Endothelial cell of umbilical vein (primary cell): ENCODE data around the gene SEMG1. TPM values are rescaled to one million over a fixed set of nuclear protein-coding genes. Genes with fewer than 3 reads are reported as not detected.

Experiments used
- BruUV-seq: library from RNA; stranded (reverse); fragments of 400-500 nt; replicated peaks from 2 replicates; lab custom pipeline; 2021; lab: Mats Ljungman, UMichigan
- CTCF ChIA-PET: fragments of 300-600, 350-600 bp; sonication (Branson Sonifier 250); formaldehyde crosslinking; loops from one replicate; lab custom pipeline; 2021; ENCODE audit warnings: antibody characterized with exemption, inconsistent platforms; lab: Charles Lee
- POLR2A ChIA-PET: fragments of 300-600, 350-600 bp; sonication (Branson Sonifier 250); formaldehyde crosslinking; loops from one replicate; lab custom pipeline; 2021; ENCODE audit warnings: antibody characterized with exemption, inconsistent platforms; lab: Charles Lee
- DNase-seq: peaks from one replicate; pipeline ENCODE4 v3.0.0-alpha.2; 2011; ENCODE audit warnings: low read depth, low spot score
- FAIRE-seq: peaks from 2 replicates; lab custom pipeline; 2011; peaks lifted over from hg19 to GRCh38; lab: Jason Lieb, UNC
- H2AFZ ChIP-seq: 2 replicates; pipeline ENCODE4 v1.6.0; 2012; ENCODE audit warnings: low read depth, low read length, control low read depth, inconsistent platforms
- H3K27ac ChIP-seq: 2 replicates; pipeline ENCODE4 v1.5.1; 2011; ENCODE audit warnings: low read depth, mild to moderate bottlenecking, control low read depth, low read length, moderate library complexity; ENCODE audit not compliant: insufficient read depth
- H3K27me3 ChIP-seq, 2 experiments: 2 replicates each; pipeline versions ENCODE4 v1.6.0 to v1.6.1; 2011; ENCODE audit warnings: low read length in 2 of 2, mixed read lengths in 1 of 2; ENCODE audit not compliant: control insufficient read depth in 2 of 2, insufficient read depth in 2 of 2
- H3K36me3 ChIP-seq, 2 experiments: 2 replicates in 1 of 2; 3 replicates in 1 of 2; pipeline ENCODE4 v1.5.1; 2011; ENCODE audit warnings: low read length in 2 of 2, mild to moderate bottlenecking in 1 of 2, moderate library complexity in 1 of 2; ENCODE audit not compliant: control insufficient read depth in 2 of 2, insufficient read depth in 2 of 2; ENCODE audit errors: extremely low read depth in 1 of 2
- H3K4me1 ChIP-seq: 3 replicates; pipeline ENCODE4 v1.5.1; 2011; ENCODE audit warnings: mild to moderate bottlenecking, low read length; ENCODE audit not compliant: control insufficient read depth, insufficient read depth; ENCODE audit errors: extremely low read depth
- H3K4me2 ChIP-seq: 2 replicates; pipeline ENCODE4 v1.6.1; 2011; ENCODE audit warnings: low read length, control low read depth, mixed read lengths; ENCODE audit not compliant: insufficient read depth
- H3K4me3 ChIP-seq, 3 experiments: fragments of 200-600 bp in 1 of 3; sonication (generic), shearing (Covaris generic) in 1 of 3; replicated peaks in 1 of 3; 2 replicates each; pipeline ENCODE4 v1.5.1; 2011 to 2016; ENCODE audit warnings: control low read depth in 3 of 3, low read length in 3 of 3, mild to moderate bottlenecking in 2 of 3, inconsistent platforms in 1 of 3, low read depth in 1 of 3, moderate library complexity in 1 of 3; ENCODE audit not compliant: insufficient read depth in 1 of 3
- H3K79me2 ChIP-seq: 2 replicates; pipeline ENCODE4 v1.6.0; 2012; ENCODE audit warnings: low read length, inconsistent platforms; ENCODE audit not compliant: control insufficient read depth, insufficient read depth
- H3K9ac ChIP-seq: replicated peaks from 2 replicates; pipeline ENCODE3; 2011; ENCODE audit warnings: low read length, control low read depth; ENCODE audit not compliant: insufficient read depth; ENCODE audit errors: extremely low read depth
- H3K9me1 ChIP-seq: replicated peaks from 3 replicates; pipeline ENCODE4 v1.6.0; 2011; ENCODE audit warnings: mild to moderate bottlenecking, low read length; ENCODE audit not compliant: control insufficient read depth, insufficient read depth; ENCODE audit errors: extremely low read depth
- H3K9me3 ChIP-seq: replicated peaks from 2 replicates; pipeline ENCODE4 v1.5.1; 2012; ENCODE audit warnings: low read length, inconsistent platforms; ENCODE audit not compliant: control insufficient read depth, insufficient read depth
- H4K20me1 ChIP-seq: replicated peaks from 2 replicates; pipeline ENCODE3; 2011; ENCODE audit warnings: mild to moderate bottlenecking, low read length; ENCODE audit not compliant: control insufficient read depth, insufficient read depth; ENCODE audit errors: extremely low read depth
- EZH2 ChIP-seq: IDR thresholded peaks from 2 replicates; pipeline ENCODE4 v1.6.1; 2012; ENCODE audit warnings: borderline replicate concordance, low read depth, mild to moderate bottlenecking, moderate library complexity, low read length, inconsistent platforms; ENCODE audit not compliant: severe bottlenecking
- FOS ChIP-seq: IDR thresholded peaks from 2 replicates; pipeline ENCODE4 v1.6.1; 2011; ENCODE audit warnings: mild to moderate bottlenecking, low read length, moderate library complexity, borderline replicate concordance; ENCODE audit not compliant: insufficient read depth
- GATA2 ChIP-seq: IDR thresholded peaks from 2 replicates; pipeline ENCODE4 v1.7.0; 2011; ENCODE audit warnings: low read depth, mild to moderate bottlenecking, moderate library complexity, mixed read lengths, low read length; ENCODE audit not compliant: insufficient read length, insufficient read depth
- JUN ChIP-seq: IDR thresholded peaks from 2 replicates; pipeline ENCODE4 v1.6.1; 2011; ENCODE audit warnings: borderline replicate concordance, low read depth; ENCODE audit not compliant: insufficient read length, insufficient read depth
- MYC ChIP-seq: IDR thresholded peaks from one replicate; pipeline ENCODE4 v1.6.1; 2011; ENCODE audit warnings: mild to moderate bottlenecking, low read depth, low read length
- POLR2A ChIP-seq: IDR thresholded peaks from 2 replicates; pipeline ENCODE4 v1.6.1; 2012; ENCODE audit warnings: low read depth, mild to moderate bottlenecking, control low read depth, low read length
- POLR2AphosphoS5 ChIP-seq: IDR thresholded peaks from 2 replicates; pipeline ENCODE4 v1.6.1; 2012; ENCODE audit warnings: low read depth, mild to moderate bottlenecking, control low read depth, low read length, moderate library complexity; ENCODE audit not compliant: insufficient read depth
- dilution Hi-C: fragments of 300-500 bp; cut with MboI; formaldehyde crosslinking; loops from one replicate; pipeline ENCODE4 v1.15.0; 2019; ENCODE audit warnings: low sequenced_read_pairs; ENCODE audit not compliant: extremely low pct_ligation_motif_present
- intact Hi-C: fragments of 100-400 bp; cut with micrococcal nuclease; formaldehyde crosslinking; loops from one replicate; pipeline ENCODE4 v1.10.0; 2022
- polyA plus RNA-seq, 4 experiments: library from polyadenylated mRNA; depleted of rRNA in 3 of 4; stranded (reverse) in 3 of 4; unstranded in 1 of 4; fragments of >200 nt; gene quantifications; 2 replicates each; pipeline versions ENCODE4 v1.2.1 to v1.2.3, GENCODE V29; 2011 to 2012; ENCODE audit warnings: missing spikeins in 1 of 4
- total RNA-seq: library from RNA; stranded (reverse); gene quantifications from 2 replicates; pipeline ENCODE4 v1.2.3, GENCODE V29; 2021
- TF ChIP-seq, protein P1 (sequence below), 2 donors: IDR thresholded peaks; 1 replicate in 1 of 2; 2 replicates in 1 of 2; pipeline ENCODE4 v1.5.1; 2011; ENCODE audit warnings: low read length in 2 of 2, mild to moderate bottlenecking in 2 of 2, moderate library complexity in 2 of 2, control low read depth in 1 of 2, inconsistent platforms in 1 of 2, low read depth in 1 of 2; ENCODE audit not compliant: insufficient read depth in 1 of 2; ENCODE audit errors: extremely low read depth in 1 of 2
- TF ChIP-seq, protein P2 (sequence below): IDR thresholded peaks from 2 replicates; pipeline ENCODE4 v1.6.1; 2011; ENCODE audit not compliant: insufficient read depth, insufficient read length

Gene SEMG1
- total and polyA plus RNA-seq, 2 donors (not counting 3 experiments of a cell fraction or from before 2014, with no cell fraction given): not detected

DNA sequence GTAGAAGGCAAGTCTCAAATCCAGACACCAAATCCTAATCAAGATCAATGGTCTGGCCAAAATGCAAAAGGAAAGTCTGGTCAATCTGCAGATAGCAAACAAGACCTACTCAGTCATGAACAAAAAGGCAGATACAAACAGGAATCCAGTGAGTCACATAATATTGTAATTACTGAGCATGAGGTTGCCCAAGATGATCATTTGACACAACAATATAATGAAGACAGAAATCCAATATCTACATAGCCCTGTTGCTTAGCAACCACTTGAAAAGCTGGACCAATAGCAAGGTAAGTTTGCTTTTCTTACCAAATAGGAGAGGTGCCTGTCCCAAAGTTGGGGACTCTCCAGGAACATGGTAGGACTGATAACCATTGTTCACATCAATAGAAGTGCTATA is 16.3 kb downstream of the SEMG1 start:
- Histone ChIP-seq H3K9ac (no peak overlapping the region), H2AFZ (no peak overlapping the region), H3K36me3 (no peaks in the 10 kb centered on the region), H3K27me3 (peaks cover 0 to 3% of the 10 kb centered on the region in 2 experiments), H3K9me1 (no peaks in the 10 kb centered on the region), H3K4me2 (no peak overlapping the region), H3K4me3 (no peak overlapping the region), H3K4me1 (no peaks in the 10 kb centered on the region), H4K20me1 (no peaks in the 10 kb centered on the region), H3K79me2 (no peaks in the 10 kb centered on the region), H3K27ac (no peak overlapping the region), H3K9me3 (no peaks in the 10 kb centered on the region)
- dilution Hi-C loops (no loop called here), intact Hi-C loops (no loop called here)
- FAIRE-seq: no peak
- ChIA-PET CTCF (no interaction called here), POLR2A (no interaction called here)
- no peak for DNase-seq
- BruUV-seq: no TSS peak
- no peak for TF ChIP-seq MYC
- TF ChIP-seq FOS: no peak
- TF ChIP-seq, protein P1, sequence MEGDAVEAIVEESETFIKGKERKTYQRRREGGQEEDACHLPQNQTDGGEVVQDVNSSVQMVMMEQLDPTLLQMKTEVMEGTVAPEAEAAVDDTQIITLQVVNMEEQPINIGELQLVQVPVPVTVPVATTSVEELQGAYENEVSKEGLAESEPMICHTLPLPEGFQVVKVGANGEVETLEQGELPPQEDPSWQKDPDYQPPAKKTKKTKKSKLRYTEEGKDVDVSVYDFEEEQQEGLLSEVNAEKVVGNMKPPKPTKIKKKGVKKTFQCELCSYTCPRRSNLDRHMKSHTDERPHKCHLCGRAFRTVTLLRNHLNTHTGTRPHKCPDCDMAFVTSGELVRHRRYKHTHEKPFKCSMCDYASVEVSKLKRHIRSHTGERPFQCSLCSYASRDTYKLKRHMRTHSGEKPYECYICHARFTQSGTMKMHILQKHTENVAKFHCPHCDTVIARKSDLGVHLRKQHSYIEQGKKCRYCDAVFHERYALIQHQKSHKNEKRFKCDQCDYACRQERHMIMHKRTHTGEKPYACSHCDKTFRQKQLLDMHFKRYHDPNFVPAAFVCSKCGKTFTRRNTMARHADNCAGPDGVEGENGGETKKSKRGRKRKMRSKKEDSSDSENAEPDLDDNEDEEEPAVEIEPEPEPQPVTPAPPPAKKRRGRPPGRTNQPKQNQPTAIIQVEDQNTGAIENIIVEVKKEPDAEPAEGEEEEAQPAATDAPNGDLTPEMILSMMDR (IDR thresholded peaks at IDR 0.05; ENCODE audit: extremely low read depth in 1 of 2, insufficient read depth in 1 of 2, low read depth in 1 of 2, low read length in 2 of 2): no peak
- no peak for TF ChIP-seq JUN
- TF ChIP-seq POLR2A: no peak
- no peak for TF ChIP-seq EZH2
- TF ChIP-seq, protein P2, sequence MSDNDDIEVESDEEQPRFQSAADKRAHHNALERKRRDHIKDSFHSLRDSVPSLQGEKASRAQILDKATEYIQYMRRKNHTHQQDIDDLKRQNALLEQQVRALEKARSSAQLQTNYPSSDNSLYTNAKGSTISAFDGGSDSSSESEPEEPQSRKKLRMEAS: no peak
- TF ChIP-seq POLR2AphosphoS5: no peak
- TF ChIP-seq GATA2: no peak
